BE2C (cell line): ENCODE measurements around the gene PFAS.

Experiments used
- DNase-seq: peaks from one replicate; pipeline ENCODE4 v3.0.0-alpha.2; 2020
- H3K27me3 ChIP-seq: fragments of 250-450 bp; sonication (Bioruptor Pico); 2 replicates; pipeline ENCODE4 v1.5.1; 2020; ENCODE audit warnings: mild to moderate bottlenecking
- H3K36me3 ChIP-seq: fragments of 250-450 bp; sonication (Bioruptor Pico); 2 replicates; pipeline ENCODE4 v1.5.1; 2020; ENCODE audit warnings: mild to moderate bottlenecking
- H3K4me1 ChIP-seq: fragments of 250-450 bp; sonication (Bioruptor Pico); 2 replicates; pipeline ENCODE4 v1.5.1; 2020
- H3K4me3 ChIP-seq: 2 replicates; pipeline ENCODE4 v1.5.1; 2011; ENCODE audit warnings: low read depth, low read length
- H3K9me3 ChIP-seq: fragments of 250-450 bp; sonication (Bioruptor Pico); 2 replicates; pipeline ENCODE4 v1.5.1; 2020
- TF ChIP-seq, protein P1 (sequence below): IDR thresholded peaks from 2 replicates; pipeline ENCODE4 v1.5.1; 2012; ENCODE audit warnings: mild to moderate bottlenecking, low read depth, low read length

The PFAS gene

DNA sequence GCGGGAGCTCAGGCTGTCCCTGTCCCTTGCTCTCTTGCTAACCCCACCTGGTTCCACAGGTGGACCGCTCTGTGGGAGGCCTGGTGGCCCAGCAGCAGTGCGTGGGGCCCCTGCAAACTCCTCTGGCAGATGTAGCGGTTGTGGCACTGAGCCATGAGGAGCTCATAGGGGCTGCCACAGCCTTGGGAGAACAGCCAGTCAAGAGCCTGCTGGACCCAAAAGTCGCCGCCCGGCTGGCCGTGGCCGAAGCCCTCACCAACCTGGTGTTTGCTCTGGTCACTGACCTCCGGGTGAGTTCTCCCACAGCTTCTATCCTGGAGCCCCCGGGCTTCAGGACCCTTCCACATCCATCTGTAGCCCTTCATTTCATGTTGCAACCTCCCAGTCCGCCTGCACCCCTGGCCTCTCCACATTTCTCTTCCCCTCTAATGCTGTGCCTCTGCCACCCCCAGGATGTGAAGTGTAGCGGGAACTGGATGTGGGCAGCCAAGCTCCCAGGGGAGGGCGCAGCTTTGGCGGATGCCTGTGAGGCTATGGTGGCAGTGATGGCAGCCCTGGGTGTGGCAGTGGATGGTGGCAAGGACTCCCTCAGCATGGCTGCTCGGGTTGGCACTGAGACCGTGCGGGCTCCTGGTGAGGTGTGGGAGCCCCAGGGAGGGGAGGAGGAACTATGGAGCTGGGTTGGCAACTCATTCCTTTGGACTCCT, 15.9 kb downstream of the PFAS start:
- H3K27me3 ChIP-seq: no peaks in the 10 kb centered on the region
- TF ChIP-seq, protein P1, sequence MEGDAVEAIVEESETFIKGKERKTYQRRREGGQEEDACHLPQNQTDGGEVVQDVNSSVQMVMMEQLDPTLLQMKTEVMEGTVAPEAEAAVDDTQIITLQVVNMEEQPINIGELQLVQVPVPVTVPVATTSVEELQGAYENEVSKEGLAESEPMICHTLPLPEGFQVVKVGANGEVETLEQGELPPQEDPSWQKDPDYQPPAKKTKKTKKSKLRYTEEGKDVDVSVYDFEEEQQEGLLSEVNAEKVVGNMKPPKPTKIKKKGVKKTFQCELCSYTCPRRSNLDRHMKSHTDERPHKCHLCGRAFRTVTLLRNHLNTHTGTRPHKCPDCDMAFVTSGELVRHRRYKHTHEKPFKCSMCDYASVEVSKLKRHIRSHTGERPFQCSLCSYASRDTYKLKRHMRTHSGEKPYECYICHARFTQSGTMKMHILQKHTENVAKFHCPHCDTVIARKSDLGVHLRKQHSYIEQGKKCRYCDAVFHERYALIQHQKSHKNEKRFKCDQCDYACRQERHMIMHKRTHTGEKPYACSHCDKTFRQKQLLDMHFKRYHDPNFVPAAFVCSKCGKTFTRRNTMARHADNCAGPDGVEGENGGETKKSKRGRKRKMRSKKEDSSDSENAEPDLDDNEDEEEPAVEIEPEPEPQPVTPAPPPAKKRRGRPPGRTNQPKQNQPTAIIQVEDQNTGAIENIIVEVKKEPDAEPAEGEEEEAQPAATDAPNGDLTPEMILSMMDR: no peak
- no peaks in the 10 kb centered on the region for H3K9me3 ChIP-seq
- H3K36me3 ChIP-seq: peaks cover 24% of the 10 kb centered on the region
- no peak for DNase-seq
- no peak overlapping the region for H3K4me3 ChIP-seq
- no peaks in the 10 kb centered on the region for H3K4me1 ChIP-seq

DNA sequence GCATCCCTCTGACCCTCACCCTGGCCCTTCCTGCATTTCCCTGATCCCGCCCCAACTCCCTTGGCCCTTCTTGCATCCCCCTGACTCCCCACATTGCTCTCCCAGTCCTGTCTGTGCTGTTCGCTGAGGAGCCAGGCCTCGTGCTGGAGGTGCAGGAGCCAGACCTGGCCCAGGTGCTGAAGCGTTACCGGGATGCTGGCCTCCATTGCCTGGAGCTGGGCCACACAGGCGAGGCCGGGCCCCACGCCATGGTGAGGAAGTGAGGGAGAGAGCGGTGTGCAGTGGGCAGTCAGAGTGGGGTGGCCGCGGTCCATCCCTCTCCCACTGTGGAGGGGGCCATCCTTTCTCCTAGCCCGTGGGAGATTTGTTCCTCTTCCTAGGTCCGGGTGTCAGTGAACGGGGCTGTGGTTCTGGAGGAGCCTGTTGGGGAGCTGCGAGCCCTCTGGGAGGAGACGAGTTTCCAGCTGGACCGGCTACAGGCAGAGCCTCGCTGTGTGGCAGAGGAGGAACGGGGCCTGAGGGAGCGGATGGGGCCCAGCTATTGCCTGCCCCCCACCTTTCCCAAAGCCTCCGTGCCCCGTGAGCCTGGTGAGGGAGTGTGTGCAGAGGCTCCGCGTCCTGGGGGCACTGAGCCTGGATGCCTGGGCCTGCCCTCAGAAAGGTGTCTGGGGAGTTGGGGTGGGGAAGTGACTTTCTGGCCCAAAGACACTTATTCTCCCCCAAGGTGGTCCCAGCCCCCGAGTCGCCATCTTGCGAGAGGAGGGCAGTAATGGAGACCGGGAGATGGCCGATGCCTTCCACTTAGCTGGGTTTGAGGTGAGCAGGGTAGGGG, 17.8 kb downstream of the PFAS start:
- Histone ChIP-seq H3K27me3 (no peaks in the 10 kb centered on the region), H3K36me3 (peaks cover 24% of the 10 kb centered on the region)

DNA sequence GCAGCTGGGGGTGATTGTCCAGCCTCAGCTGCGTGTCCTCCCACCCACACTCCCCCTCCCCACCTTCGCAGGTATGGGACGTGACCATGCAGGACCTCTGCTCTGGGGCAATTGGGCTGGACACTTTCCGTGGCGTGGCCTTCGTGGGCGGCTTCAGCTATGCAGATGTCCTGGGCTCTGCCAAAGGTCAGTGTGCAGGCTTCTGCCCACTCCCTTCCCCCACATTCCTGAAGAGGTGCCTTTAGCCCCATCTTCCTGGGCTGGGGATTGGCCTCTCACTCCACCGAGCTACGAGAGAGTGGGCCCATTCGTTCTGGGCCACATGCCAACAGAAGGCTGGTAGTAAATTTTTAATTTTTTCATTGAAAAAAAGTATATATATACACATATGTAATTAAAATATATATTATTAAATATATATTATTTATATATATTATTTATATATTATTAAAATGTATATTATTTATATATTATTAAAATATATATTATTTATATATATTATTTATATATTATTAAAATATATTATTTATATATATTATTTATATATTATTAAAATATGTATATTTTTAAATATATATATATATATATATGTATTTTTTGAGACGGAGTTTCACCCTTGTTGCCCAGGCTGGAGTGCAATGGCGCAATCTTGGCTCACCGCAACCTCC, 18.5 kb downstream of the PFAS start:
- DNase-seq: no peak
- H3K4me1 ChIP-seq: no peaks in the 10 kb centered on the region
- H3K36me3 ChIP-seq: peaks cover 21% of the 10 kb centered on the region
- H3K27me3 ChIP-seq: no peaks in the 10 kb centered on the region
- TF ChIP-seq, protein P1: no peak
- H3K9me3 ChIP-seq: no peaks in the 10 kb centered on the region
- H3K4me3 ChIP-seq: no peak overlapping the region

More for the DNA sequence above, 17.8 kb downstream of the PFAS start:
- Histone ChIP-seq H3K4me1 (no peaks in the 10 kb centered on the region), H3K4me3 (no peak overlapping the region), H3K9me3 (no peaks in the 10 kb centered on the region)
- TF ChIP-seq, protein P1: no peak
- DNase-seq: no peak

DNA sequence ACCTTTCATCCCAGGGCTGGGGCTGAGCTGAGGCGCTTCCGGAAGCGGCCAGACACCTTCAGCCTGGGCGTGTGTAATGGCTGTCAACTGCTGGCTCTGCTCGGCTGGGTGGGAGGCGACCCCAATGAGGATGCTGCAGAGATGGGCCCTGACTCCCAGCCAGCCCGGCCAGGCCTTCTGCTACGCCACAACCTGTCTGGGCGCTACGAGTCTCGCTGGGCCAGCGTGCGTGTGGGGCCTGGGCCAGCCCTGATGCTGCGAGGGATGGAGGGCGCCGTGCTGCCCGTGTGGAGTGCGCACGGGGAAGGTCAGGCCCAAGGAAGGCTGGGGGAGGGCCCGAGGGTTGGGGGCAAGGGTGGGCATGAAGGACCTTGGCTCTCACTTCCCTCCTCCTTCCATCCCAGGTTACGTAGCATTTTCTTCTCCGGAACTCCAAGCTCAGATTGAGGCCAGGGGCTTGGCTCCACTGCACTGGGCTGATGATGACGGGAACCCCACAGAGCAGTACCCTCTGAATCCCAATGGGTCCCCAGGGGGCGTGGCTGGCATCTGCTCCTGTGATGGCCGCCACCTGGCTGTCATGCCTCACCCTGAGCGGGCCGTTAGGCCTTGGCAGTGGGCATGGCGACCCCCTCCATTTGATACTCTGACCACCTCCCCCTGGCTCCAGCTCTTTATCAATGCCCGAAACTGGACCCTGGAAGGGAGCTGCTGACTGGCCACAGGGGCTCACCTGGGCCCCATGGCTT, 19.6 kb downstream of the PFAS start:
- Histone ChIP-seq H3K4me1 (no peaks in the 10 kb centered on the region), H3K4me3 (no peak overlapping the region), H3K9me3 (no peaks in the 10 kb centered on the region), H3K27me3 (no peaks in the 10 kb centered on the region), H3K36me3 (peaks cover 10% of the 10 kb centered on the region)
- no peak for DNase-seq
- TF ChIP-seq, protein P1: no peak

DNA sequence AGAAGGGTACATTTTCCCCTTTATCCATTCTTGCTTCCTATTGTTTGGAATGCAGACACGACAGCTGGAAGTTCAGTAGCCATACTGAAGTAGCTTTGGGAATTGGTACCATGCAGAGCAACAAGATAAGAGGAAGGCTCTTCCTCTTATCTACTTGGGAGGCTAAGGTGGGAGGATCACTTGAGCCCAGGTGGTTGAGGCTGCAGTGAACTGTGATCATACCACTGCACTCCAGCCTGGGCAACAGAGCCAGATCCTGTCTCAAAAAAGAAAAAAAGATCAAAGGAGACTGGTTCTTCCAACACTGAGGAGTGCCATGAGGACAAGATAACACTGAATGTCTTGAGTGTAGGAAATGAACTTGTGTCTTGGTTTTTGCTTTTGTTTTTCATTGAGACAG, 23.3 kb downstream of the PFAS start:
- TF ChIP-seq, protein P1: no peak
- Histone ChIP-seq H3K27me3 (no peaks in the 10 kb centered on the region), H3K4me1 (no peaks in the 10 kb centered on the region), H3K36me3 (peaks cover 2% of the 10 kb centered on the region; the same call in 1 of the 2 replicates), H3K9me3 (no peaks in the 10 kb centered on the region), H3K4me3 (no peak overlapping the region)
- DNase-seq: no peak
